Measurements from ENCODE around the gene C12orf56. TPM values are rescaled to one million over a fixed set of nuclear protein-coding genes. Genes with fewer than 3 reads are reported as not detected.
"Not testable (repeated sequence)": the region's sequence is repeated elsewhere in the genome, so short reads cannot be mapped to it uniquely, and the experiment has no call there.

Gene C12orf56
- total and polyA plus RNA-seq, 2 donors (not counting 3 experiments of a cell fraction or from before 2014, with no cell fraction given): 0.06 TPM; not detected in 1

- dilution Hi-C loops (cut with MboI; ENCODE audit: extremely low pct_ligation_motif_present, low sequenced_read_pairs): no loop called here
- FAIRE-seq (no peak), DNase-seq (ENCODE audit: low read depth, low spot score) (no peak)
- no peak for TF ChIP-seq JUN (IDR thresholded peaks at IDR 0.05; ENCODE audit: borderline replicate concordance, insufficient read depth, insufficient read length, low read depth)
- TF ChIP-seq POLR2A (IDR thresholded peaks at IDR 0.05; ENCODE audit: low read depth, low read length): no peak
- TF ChIP-seq EZH2 (IDR thresholded peaks at IDR 0.05; ENCODE audit: borderline replicate concordance, low read depth, low read length, severe bottlenecking): no peak
- TF ChIP-seq MYC (IDR thresholded peaks at IDR 0.05; ENCODE audit: low read depth, low read length): no peak
- no peak for TF ChIP-seq CTCF (IDR thresholded peaks at IDR 0.05; ENCODE audit: extremely low read depth in 1 of 2, insufficient read depth in 1 of 2, low read depth in 1 of 2, low read length in 2 of 2)
- no peak for TF ChIP-seq FOS (IDR thresholded peaks at IDR 0.05; ENCODE audit: borderline replicate concordance, insufficient read depth, low read length)
- intact Hi-C loops (cut with micrococcal nuclease): no loop called here
- ChIA-PET CTCF (no interaction called here), POLR2A (no interaction called here)
- Histone ChIP-seq H3K36me3 (ENCODE audit: control insufficient read depth in 2 of 2, extremely low read depth in 1 of 2, insufficient read depth in 2 of 2, low read length in 2 of 2) (no peaks in the 10 kb centered on the region), H4K20me1 (replicated peaks; ENCODE audit: control insufficient read depth, extremely low read depth, insufficient read depth, low read length) (no peaks in the 10 kb centered on the region), H3K9me1 (replicated peaks; ENCODE audit: control insufficient read depth, extremely low read depth, insufficient read depth, low read length) (no peaks in the 10 kb centered on the region), H3K27me3 (ENCODE audit: control insufficient read depth in 2 of 2, insufficient read depth in 2 of 2, low read length in 2 of 2) (no peaks in the 10 kb centered on the region), H3K4me2 (ENCODE audit: insufficient read depth, low read length) (no peak overlapping the region), H3K9ac (replicated peaks; ENCODE audit: extremely low read depth, insufficient read depth, low read length) (no peak overlapping the region), H3K79me2 (ENCODE audit: control insufficient read depth, insufficient read depth, low read length) (no peaks in the 10 kb centered on the region), H3K9me3 (replicated peaks; ENCODE audit: control insufficient read depth, insufficient read depth, low read length) (no peaks in the 10 kb centered on the region), H3K27ac (ENCODE audit: insufficient read depth, low read depth, low read length) (no peak overlapping the region), H2AFZ (ENCODE audit: low read depth, low read length) (no peak overlapping the region), H3K4me3 (replicated peaks in 1 of 3; ENCODE audit: insufficient read depth in 1 of 3, low read depth in 1 of 3, low read length in 3 of 3) (no peak overlapping the region), H3K4me1 (ENCODE audit: control insufficient read depth, extremely low read depth, insufficient read depth, low read length) (no peaks in the 10 kb centered on the region)
- BruUV-seq (replicated peaks): no TSS peak
Observed at GRCh38 chr12:64293654-64294364, 96.7 kb downstream of the C12orf56 start.

- FAIRE-seq; H3K4me3 ChIP-seq (replicated peaks in 1 of 3; ENCODE audit: insufficient read depth in 1 of 3, low read depth in 1 of 3, low read length in 3 of 3); H4K20me1 ChIP-seq (replicated peaks; ENCODE audit: control insufficient read depth, extremely low read depth, insufficient read depth, low read length); intact Hi-C loops (cut with micrococcal nuclease); CTCF ChIA-PET; POLR2A ChIA-PET; H3K27ac ChIP-seq (ENCODE audit: insufficient read depth, low read depth, low read length); BruUV-seq (replicated peaks); H3K79me2 ChIP-seq (ENCODE audit: control insufficient read depth, insufficient read depth, low read length); dilution Hi-C loops (cut with MboI; ENCODE audit: extremely low pct_ligation_motif_present, low sequenced_read_pairs); H3K9ac ChIP-seq (replicated peaks; ENCODE audit: extremely low read depth, insufficient read depth, low read length); H3K9me3 ChIP-seq (replicated peaks; ENCODE audit: control insufficient read depth, insufficient read depth, low read length); H3K4me1 ChIP-seq (ENCODE audit: control insufficient read depth, extremely low read depth, insufficient read depth, low read length); H3K4me2 ChIP-seq (ENCODE audit: insufficient read depth, low read length); H3K36me3 ChIP-seq (ENCODE audit: control insufficient read depth in 2 of 2, extremely low read depth in 1 of 2, insufficient read depth in 2 of 2, low read length in 2 of 2); DNase-seq (ENCODE audit: low read depth, low spot score); H2AFZ ChIP-seq (ENCODE audit: low read depth, low read length); H3K9me1 ChIP-seq (replicated peaks; ENCODE audit: control insufficient read depth, extremely low read depth, insufficient read depth, low read length); H3K27me3 ChIP-seq (ENCODE audit: control insufficient read depth in 2 of 2, insufficient read depth in 2 of 2, low read length in 2 of 2): not testable (repeated sequence)
Observed at GRCh38 chr12:64293174-64293573, 97.4 kb downstream of the C12orf56 start.
